Neural progenitor cell (in vitro differentiated cells): ENCODE data around the gene HDAC4. TPM values are rescaled to one million over a fixed set of nuclear protein-coding genes. Genes with fewer than 3 reads are reported as not detected.
A peak's percentile ranks its signal among the peaks of the same experiment; 100 is the strongest.

Experiments used
- DNase-seq: peaks from one replicate; pipeline ENCODE4 v3.0.0-alpha.2; 2016; ENCODE audit warnings: low spot score
- H2AFZ ChIP-seq: fragments of 200-600 bp; sonication (generic); replicated peaks from 2 replicates; pipeline ENCODE4 v1.6.1; 2016; ENCODE audit warnings: antibody characterized with exemption
- H3F3A ChIP-seq: fragments of 200-600 bp; sonication (generic); 2 replicates; pipeline ENCODE4 v1.6.1; 2016; ENCODE audit warnings: antibody characterized with exemption, low read depth
- H3K27ac ChIP-seq: fragments of 200-600 bp; sonication (generic); 2 replicates; pipeline ENCODE4 v1.5.1; 2016; ENCODE audit warnings: mild to moderate bottlenecking
- H3K27me3 ChIP-seq: fragments of 200-600 bp; sonication (generic); 2 replicates; pipeline ENCODE4 v1.6.1; 2016; ENCODE audit warnings: mild to moderate bottlenecking, moderate library complexity
- H3K36me3 ChIP-seq: fragments of 200-600 bp; sonication (generic); 2 replicates; pipeline ENCODE4 v1.5.1; 2016
- H3K4me1 ChIP-seq: fragments of 200-600 bp; sonication (generic); 2 replicates; pipeline ENCODE4 v1.6.1; 2016; ENCODE audit warnings: mixed run types
- H3K4me2 ChIP-seq: fragments of 200-600 bp; sonication (generic); 2 replicates; pipeline ENCODE4 v1.6.1; 2016
- H3K4me3 ChIP-seq: fragments of 200-600 bp; sonication (generic); 2 replicates; pipeline ENCODE4 v1.5.1; 2016
- H3K79me2 ChIP-seq: fragments of 200-600 bp; sonication (generic); 2 replicates; pipeline ENCODE4 v1.6.1; 2016; ENCODE audit warnings: low read depth
- H3K9ac ChIP-seq: fragments of 200-600 bp; sonication (generic); 2 replicates; pipeline ENCODE4 v1.6.1; 2016
- H3K9me3 ChIP-seq: fragments of 200-600 bp; sonication (generic); 2 replicates; pipeline ENCODE4 v1.5.1; 2016; ENCODE audit warnings: low read depth
- H4K20me1 ChIP-seq: fragments of 200-600 bp; sonication (generic); 2 replicates; pipeline ENCODE4 v1.6.1; 2016; ENCODE audit warnings: low read depth
- H3K27ac Mint-ChIP-seq: 3 replicates; pipeline ENCODE4 v1.8.0; 2021; ENCODE audit warnings: mixed read lengths
- H3K27me3 Mint-ChIP-seq: 2 replicates; pipeline ENCODE4 v1.8.0; 2022; ENCODE audit warnings: low read depth, mild to moderate bottlenecking, inconsistent platforms, moderate library complexity, mixed read lengths; ENCODE audit not compliant: insufficient read depth
- H3K36me3 Mint-ChIP-seq: 3 replicates; pipeline ENCODE4 v1.8.0; 2021; ENCODE audit warnings: mixed read lengths
- H3K4me1 Mint-ChIP-seq: 3 replicates; pipeline ENCODE4 v1.8.0; 2021; ENCODE audit warnings: mixed read lengths
- H3K4me3 Mint-ChIP-seq: 3 replicates; pipeline ENCODE4 v1.8.0; 2021; ENCODE audit warnings: mild to moderate bottlenecking, moderate library complexity, mixed read lengths
- H3K9me3 Mint-ChIP-seq: 3 replicates; pipeline ENCODE4 v1.8.0; 2020; ENCODE audit warnings: mixed read lengths
- EZH2 ChIP-seq: fragments of 200-600 bp; sonication (generic); IDR thresholded peaks from 2 replicates; pipeline ENCODE4 v1.6.1; 2017; ENCODE audit warnings: antibody characterized with exemption, mild to moderate bottlenecking, moderate library complexity
- EZH2phosphoT487 ChIP-seq: fragments of 200-600 bp; sonication (generic); IDR thresholded peaks from 2 replicates; pipeline ENCODE4 v1.6.1; 2017; ENCODE audit warnings: antibody characterized with exemption
- total RNA-seq: library from RNA; depleted of rRNA; stranded (reverse); fragments of >200 nt; gene quantifications from 2 replicates; pipeline ENCODE4 v1.2.3, GENCODE V29; 2015; ENCODE audit warnings: low replicate concordance
- TF ChIP-seq, protein P1 (sequence below): fragments of 200-600 bp; sonication (generic); IDR thresholded peaks from 2 replicates; pipeline ENCODE4 v1.5.1; 2017; ENCODE audit warnings: antibody characterized with exemption, mild to moderate bottlenecking

HDAC4 gene
- total RNA-seq, 1 donor from 2014 or later: 36.0 TPM

DNA sequence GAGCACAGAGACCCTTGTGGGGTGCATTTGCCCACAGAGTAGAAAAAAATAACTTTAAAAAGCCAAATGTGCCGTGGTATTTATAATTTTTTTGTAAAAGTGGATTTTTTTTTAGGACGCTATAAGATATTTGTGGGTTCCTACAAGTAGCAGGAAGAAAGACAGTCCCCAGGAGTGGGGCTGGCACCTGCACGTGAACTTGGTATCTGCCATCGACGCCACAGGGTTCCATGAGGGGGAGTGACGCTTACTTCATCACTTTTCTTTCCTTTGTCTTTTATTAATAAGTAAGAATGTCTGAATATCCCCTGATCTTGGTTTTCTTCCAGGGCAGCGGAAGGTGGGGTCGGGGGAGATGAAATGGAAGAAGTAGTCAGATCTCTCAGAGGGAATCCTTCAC, 345.9 kb downstream of the HDAC4 start:
- Histone ChIP-seq H3K27ac (no peak overlapping the region), H3K9ac (no peak overlapping the region), H4K20me1 (no peaks in the 10 kb centered on the region), H3K4me1 (no peaks in the 10 kb centered on the region), H3K36me3 (no peaks in the 10 kb centered on the region), H2AFZ (no peak overlapping the region), H3K79me2 (no peaks in the 10 kb centered on the region), H3F3A (no peaks in the 10 kb centered on the region), H3K4me3 (no peak overlapping the region), H3K4me2 (no peak overlapping the region), H3K27me3 (no peaks in the 10 kb centered on the region), H3K9me3 (no peaks in the 10 kb centered on the region)
- Mint-ChIP-seq H3K36me3 (peaks cover 9% of the 10 kb centered on the region), H3K4me1 (no peaks in the 10 kb centered on the region), H3K27me3 (no peaks in the 10 kb centered on the region), H3K4me3 (no peak overlapping the region), H3K9me3 (no peaks in the 10 kb centered on the region), H3K27ac (peak overlapping the region; percentile 47)
- no peak for DNase-seq
- TF ChIP-seq, protein P1, sequence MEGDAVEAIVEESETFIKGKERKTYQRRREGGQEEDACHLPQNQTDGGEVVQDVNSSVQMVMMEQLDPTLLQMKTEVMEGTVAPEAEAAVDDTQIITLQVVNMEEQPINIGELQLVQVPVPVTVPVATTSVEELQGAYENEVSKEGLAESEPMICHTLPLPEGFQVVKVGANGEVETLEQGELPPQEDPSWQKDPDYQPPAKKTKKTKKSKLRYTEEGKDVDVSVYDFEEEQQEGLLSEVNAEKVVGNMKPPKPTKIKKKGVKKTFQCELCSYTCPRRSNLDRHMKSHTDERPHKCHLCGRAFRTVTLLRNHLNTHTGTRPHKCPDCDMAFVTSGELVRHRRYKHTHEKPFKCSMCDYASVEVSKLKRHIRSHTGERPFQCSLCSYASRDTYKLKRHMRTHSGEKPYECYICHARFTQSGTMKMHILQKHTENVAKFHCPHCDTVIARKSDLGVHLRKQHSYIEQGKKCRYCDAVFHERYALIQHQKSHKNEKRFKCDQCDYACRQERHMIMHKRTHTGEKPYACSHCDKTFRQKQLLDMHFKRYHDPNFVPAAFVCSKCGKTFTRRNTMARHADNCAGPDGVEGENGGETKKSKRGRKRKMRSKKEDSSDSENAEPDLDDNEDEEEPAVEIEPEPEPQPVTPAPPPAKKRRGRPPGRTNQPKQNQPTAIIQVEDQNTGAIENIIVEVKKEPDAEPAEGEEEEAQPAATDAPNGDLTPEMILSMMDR: no peak
- TF ChIP-seq EZH2 (no peak), EZH2phosphoT487 (no peak)

DNA sequence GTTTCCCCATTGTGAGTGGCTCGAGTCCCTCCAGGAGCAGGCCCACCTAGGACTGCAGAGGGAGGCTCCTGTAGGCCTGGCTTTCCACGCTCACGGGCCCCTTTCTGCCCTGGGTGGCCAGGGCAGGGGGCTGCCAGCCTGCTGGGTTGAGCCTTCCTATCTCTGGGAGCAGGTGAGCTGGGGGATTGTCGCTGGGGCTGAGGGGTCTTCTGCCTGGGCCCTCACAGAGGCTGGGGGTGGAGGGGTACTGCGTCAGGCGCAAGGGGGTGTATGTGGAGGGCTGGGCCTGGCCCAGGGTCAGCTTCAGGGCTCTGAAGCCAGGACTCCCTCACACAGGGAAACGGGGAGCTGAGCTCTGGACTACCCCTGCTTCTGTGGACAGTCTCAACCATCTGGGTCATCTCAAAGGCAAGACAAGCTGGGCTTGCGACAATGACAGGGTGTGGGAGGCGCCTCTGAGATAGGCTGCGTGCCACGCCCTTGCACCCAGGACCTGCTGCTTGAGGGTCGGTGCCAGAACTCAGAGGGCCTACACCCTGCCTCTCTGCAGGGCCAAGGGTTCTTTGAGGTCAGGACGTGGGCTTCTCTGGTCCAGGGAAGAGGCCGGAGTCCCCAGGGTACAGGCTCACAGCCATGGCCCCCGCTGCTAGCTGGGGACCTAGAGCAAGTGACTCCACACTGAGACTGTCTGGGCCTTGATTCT, 346.9 kb downstream of the HDAC4 start:
- H2AFZ ChIP-seq: no peak overlapping the region
- H3K36me3 ChIP-seq: no peaks in the 10 kb centered on the region
- no peak overlapping the region for H3K27ac ChIP-seq
- H3K9me3 ChIP-seq: no peaks in the 10 kb centered on the region
- DNase-seq: no peak
- no peak for TF ChIP-seq EZH2phosphoT487
- no peak for TF ChIP-seq EZH2
- TF ChIP-seq, protein P1: no peak
- Mint-ChIP-seq H3K27ac (no peak overlapping the region), H3K36me3 (peaks cover 9% of the 10 kb centered on the region), H3K4me1 (no peaks in the 10 kb centered on the region), H3K4me3 (no peak overlapping the region), H3K27me3 (no peaks in the 10 kb centered on the region), H3K9me3 (no peaks in the 10 kb centered on the region)
- H3K27me3 ChIP-seq: no peaks in the 10 kb centered on the region
- no peaks in the 10 kb centered on the region for H3K79me2 ChIP-seq
- H3K4me3 ChIP-seq: no peak overlapping the region
- H3F3A ChIP-seq: no peaks in the 10 kb centered on the region
- no peaks in the 10 kb centered on the region for H3K4me1 ChIP-seq
- H3K4me2 ChIP-seq: no peak overlapping the region
- H3K9ac ChIP-seq: no peak overlapping the region
- H4K20me1 ChIP-seq: no peaks in the 10 kb centered on the region

DNA sequence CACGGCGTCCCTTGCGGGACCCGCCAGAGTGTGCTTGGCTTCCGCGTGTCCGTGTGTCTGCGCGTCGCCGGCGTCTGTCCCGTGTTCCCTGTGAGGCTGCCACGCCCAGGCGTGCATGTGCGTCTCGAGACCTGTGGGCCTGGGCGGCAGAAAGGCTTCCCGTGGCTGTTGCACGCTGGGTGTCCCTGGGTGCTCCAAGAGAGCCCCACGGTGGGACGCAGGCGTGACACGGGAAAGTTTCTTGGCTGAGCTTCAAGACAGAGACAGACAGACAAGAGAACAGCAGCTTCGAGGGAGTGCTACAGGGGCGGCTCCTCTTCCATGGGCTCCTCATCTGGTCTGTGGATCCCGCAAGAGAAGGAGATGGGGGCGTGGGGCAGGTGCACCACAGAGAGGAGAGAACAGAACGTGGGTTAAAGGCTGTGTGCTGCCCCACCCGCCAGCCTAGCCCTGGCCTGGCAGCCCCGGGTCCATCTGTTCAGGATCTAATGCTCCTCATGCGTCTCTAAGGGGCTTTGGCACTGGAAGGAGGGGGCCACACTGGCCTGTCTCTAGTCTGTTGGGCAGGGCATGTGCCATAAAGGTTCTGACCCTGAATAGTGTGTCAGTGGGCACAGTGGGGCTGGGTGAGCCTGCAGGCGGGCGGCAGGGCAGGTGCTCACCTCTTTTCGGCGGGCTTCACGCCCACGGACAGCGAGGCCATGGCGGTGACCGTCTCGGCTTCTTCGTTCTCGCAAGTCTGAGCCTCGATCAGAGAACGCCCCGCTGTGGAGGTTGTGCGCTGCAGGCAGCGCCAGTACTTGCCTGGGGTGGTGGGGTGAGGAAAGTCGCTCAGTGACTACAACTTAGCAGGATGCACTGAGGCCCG, 347.8 kb downstream of the HDAC4 start:
- TF ChIP-seq EZH2phosphoT487 (no peak), EZH2 (no peak)
- TF ChIP-seq, protein P1: no peak
- Mint-ChIP-seq H3K4me1 (no peaks in the 10 kb centered on the region), H3K36me3 (peaks cover 13% of the 10 kb centered on the region), H3K27me3 (no peaks in the 10 kb centered on the region), H3K4me3 (no peak overlapping the region), H3K27ac (no peak overlapping the region), H3K9me3 (no peaks in the 10 kb centered on the region)
- Histone ChIP-seq H3K79me2 (no peaks in the 10 kb centered on the region), H4K20me1 (no peaks in the 10 kb centered on the region), H3K4me1 (no peaks in the 10 kb centered on the region), H3K27ac (no peak overlapping the region), H3F3A (no peaks in the 10 kb centered on the region), H2AFZ (no peak overlapping the region), H3K36me3 (no peaks in the 10 kb centered on the region), H3K4me3 (no peak overlapping the region), H3K4me2 (no peak overlapping the region), H3K27me3 (no peaks in the 10 kb centered on the region), H3K9ac (no peak overlapping the region), H3K9me3 (no peaks in the 10 kb centered on the region)
- DNase-seq: no peak
